ENCODE results near the gene MCF2L2.

Gene MCF2L2

DNA sequence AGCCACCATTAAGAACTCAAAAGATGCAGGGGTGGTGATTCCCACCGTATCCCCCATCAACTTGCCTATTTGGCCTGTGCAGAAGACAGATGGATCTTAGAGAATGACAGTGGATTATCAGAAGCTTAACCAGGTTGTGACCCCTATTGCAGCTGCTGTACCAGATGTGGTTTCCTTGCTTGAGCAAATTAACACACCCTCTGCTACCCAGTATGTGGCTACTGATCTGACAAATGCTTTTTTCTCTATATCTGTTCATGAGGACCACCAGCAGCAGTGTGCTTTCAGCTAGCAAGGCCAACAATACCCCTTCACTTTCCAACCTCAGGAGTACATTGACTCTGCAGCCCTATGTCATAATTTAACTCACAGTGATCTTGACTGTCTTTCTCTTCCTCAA lies 8.6 kb upstream of the MCF2L2 start:
- ChIA-PET POLR2A (no interaction called here), CTCF (interaction anchor here (0.9 to 1.6 kb wide), 3 partner anchors 10 to 315 kb away, joined by 3 read pairs; no protein-coding TSS in a partner anchor)
- TF ChIP-seq, protein P1, sequence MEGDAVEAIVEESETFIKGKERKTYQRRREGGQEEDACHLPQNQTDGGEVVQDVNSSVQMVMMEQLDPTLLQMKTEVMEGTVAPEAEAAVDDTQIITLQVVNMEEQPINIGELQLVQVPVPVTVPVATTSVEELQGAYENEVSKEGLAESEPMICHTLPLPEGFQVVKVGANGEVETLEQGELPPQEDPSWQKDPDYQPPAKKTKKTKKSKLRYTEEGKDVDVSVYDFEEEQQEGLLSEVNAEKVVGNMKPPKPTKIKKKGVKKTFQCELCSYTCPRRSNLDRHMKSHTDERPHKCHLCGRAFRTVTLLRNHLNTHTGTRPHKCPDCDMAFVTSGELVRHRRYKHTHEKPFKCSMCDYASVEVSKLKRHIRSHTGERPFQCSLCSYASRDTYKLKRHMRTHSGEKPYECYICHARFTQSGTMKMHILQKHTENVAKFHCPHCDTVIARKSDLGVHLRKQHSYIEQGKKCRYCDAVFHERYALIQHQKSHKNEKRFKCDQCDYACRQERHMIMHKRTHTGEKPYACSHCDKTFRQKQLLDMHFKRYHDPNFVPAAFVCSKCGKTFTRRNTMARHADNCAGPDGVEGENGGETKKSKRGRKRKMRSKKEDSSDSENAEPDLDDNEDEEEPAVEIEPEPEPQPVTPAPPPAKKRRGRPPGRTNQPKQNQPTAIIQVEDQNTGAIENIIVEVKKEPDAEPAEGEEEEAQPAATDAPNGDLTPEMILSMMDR (IDR thresholded peaks at IDR 0.05; ENCODE audit: control extremely low read depth, extremely low read depth, low read depth, missing control alignments) = no peak
- DNase-seq (ENCODE audit: extremely low spot score) = no peak

DNA sequence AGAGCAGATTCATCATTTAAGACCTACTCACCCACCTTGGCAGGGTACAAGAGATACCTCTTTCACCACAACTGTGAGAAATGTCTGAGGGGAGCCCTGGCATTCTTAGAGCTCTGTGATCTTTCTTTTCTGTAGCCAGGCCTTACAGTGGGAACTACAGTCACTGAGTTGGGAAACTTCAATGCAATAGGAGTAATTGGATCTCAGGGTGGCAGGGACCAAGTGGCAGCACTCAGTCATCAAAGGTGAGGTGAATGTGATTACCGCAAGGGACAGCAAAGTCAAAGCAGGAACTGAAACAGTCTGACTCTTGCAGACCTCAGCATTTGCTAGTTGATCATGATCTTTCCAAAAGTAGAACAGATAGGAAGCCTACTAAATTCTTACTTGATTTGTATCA lies 7.2 kb upstream of the MCF2L2 start:
- peak; percentile 59 for DNase-seq (ENCODE audit: extremely low spot score)
- TF ChIP-seq, protein P1 (IDR thresholded peaks at IDR 0.05; ENCODE audit: control extremely low read depth, extremely low read depth, low read depth, missing control alignments) = no peak
- ChIA-PET POLR2A (no interaction called here), CTCF (interaction anchor here (1.1 to 1.6 kb wide), 2 partner anchors 8 to 15 kb away, joined by 3 read pairs; no protein-coding TSS in a partner anchor)

DNA sequence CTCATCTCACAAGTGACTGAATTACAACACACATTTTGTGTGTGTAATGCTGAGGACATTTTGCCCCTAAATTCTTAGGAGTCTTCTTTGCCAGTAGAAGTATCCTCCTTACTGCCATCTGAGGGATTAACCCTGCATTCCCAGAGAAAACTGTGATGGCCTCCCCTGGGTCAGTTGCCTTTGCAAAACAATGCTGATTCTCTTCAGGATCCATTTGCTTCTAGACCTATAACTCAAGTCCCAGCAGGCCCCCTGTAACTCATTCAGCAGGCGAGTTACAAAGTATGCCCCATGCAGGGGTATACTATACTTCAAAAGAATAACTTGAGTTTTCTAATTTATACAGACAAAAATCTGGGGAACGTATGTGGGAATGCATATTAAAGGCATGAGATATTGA lies 6.6 kb upstream of the MCF2L2 start:
- CTCF ChIA-PET = interaction anchor here (1.1 kb wide), 1 partner anchor 14 kb away, joined by 3 read pairs; no protein-coding TSS in a partner anchor
- POLR2A ChIA-PET = no interaction called here
- no peak for DNase-seq (ENCODE audit: extremely low spot score)
- TF ChIP-seq, protein P1 (IDR thresholded peaks at IDR 0.05; ENCODE audit: control extremely low read depth, extremely low read depth, low read depth, missing control alignments) = no peak

DNA sequence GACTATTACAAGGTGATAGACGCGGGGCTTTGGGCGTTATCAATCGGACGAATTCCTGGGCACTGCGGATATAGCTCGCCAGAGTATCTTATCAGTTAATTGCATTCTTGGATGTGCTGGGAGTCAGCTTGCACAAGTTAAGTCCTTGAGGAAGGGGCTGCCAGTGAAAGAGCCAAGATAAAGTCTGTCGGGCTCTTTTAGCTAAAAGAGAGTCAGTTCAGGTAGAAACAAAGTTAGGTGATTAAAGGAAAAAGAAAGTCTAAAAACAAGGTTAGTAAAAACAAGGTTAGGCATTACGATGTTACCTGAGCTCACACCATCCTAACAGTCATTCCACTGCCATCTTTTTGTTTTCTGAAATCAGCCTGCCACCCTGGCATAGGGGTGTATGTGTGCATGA lies 6.1 kb upstream of the MCF2L2 start:
- ChIA-PET POLR2A (no interaction called here), CTCF (interaction anchor here (1.1 to 1.6 kb wide), 2 partner anchors 13 to 23 kb away, joined by 3 read pairs; no protein-coding TSS in a partner anchor)
- no peak for DNase-seq (ENCODE audit: extremely low spot score)
- TF ChIP-seq, protein P1 (IDR thresholded peaks at IDR 0.05; ENCODE audit: control extremely low read depth, extremely low read depth, low read depth, missing control alignments) = no peak

GRCh38 chr3:183430325-183430957 lies 2.0 kb upstream of the MCF2L2 start:
- POLR2A ChIA-PET = no interaction called here
- TF ChIP-seq, protein P1 (IDR thresholded peaks at IDR 0.05; ENCODE audit: control extremely low read depth, extremely low read depth, low read depth, missing control alignments) = no peak
- CTCF ChIA-PET = interaction anchor here (1.8 kb wide), 1 partner anchor 9 kb away, joined by 5 read pairs; no protein-coding TSS in a partner anchor
- peak; percentile 33 for DNase-seq (ENCODE audit: extremely low spot score)

DNA sequence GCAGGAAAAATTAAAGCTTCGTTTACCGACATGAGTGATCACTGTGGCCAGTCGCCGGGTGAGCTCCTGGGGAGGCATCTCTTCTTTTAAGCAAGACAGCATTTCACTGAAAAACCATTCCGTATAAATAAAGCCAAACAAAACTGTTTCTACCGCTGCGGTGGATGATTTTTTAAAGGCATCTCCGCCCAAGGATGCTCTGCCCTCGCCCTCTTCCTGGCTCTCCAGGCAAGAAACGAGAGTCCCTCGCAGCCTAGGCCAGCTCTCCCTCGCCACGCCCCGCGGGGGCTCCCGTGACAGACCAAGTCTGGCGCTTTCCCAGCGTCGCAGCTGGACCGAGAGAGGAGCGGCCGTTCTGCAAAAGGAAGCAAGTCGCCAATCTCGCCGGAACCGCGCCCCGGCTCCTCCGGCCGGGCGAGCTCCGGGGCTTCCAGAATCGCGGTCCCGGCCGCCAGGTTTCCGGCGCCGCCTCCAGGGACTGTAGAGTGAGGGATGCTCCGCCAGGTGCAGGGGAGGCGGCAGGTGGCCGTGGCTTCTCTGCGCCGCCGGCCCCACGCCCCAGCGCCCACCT lies 458 bp downstream of the MCF2L2 start:
- ChIA-PET POLR2A (no interaction called here), CTCF (interaction anchor here (1.1 to 2.2 kb wide), 8 partner anchors 9 to 342 kb away, joined by 3 to 6 read pairs (median 3); no protein-coding TSS in a partner anchor)
- DNase-seq (ENCODE audit: extremely low spot score) = peak; percentile 48
- TF ChIP-seq, protein P1 (IDR thresholded peaks at IDR 0.05; ENCODE audit: control extremely low read depth, extremely low read depth, low read depth, missing control alignments) = no peak
